ENCODE results near the gene CD72.
"Not testable (repeated sequence)": the region's sequence is repeated elsewhere in the genome, so short reads cannot be mapped to it uniquely, and the experiment has no call there.

The CD72 gene

GRCh38 chr9:35649431-35650340, 31.5 kb upstream of the CD72 start:
- no peak for DNase-seq

GRCh38 chr9:35646533-35647265, 28.5 kb upstream of the CD72 start:
- peak; percentile 90 for DNase-seq

- no peak for DNase-seq
Observed at GRCh38 chr9:35646153-35646532, 27.9 kb upstream of the CD72 start.

GRCh38 chr9:35645736-35646135, 27.5 kb upstream of the CD72 start:
- DNase-seq = not testable (repeated sequence)

GRCh38 chr9:35643046-35643445, 24.8 kb upstream of the CD72 start:
- no peak for DNase-seq

GRCh38 chr9:35641478-35641877, 23.3 kb upstream of the CD72 start:
- DNase-seq = not testable (repeated sequence)

GRCh38 chr9:35640431-35640830, 22.2 kb upstream of the CD72 start:
- not testable (repeated sequence) for DNase-seq

GRCh38 chr9:35639631-35640030, 21.4 kb upstream of the CD72 start:
- no peak for DNase-seq

- not testable (repeated sequence) for DNase-seq
Observed at GRCh38 chr9:35639225-35639624, 21.0 kb upstream of the CD72 start.

- DNase-seq = not testable (repeated sequence)
Observed at GRCh38 chr9:35638751-35639150, 20.5 kb upstream of the CD72 start.

GRCh38 chr9:35637427-35637955, 19.3 kb upstream of the CD72 start:
- DNase-seq = peak; percentile 65

- DNase-seq = not testable (repeated sequence)
Observed at GRCh38 chr9:35636877-35637246, 18.6 kb upstream of the CD72 start.

GRCh38 chr9:35636135-35636876, 18.1 kb upstream of the CD72 start:
- DNase-seq = no peak

GRCh38 chr9:35635730-35636129, 17.5 kb upstream of the CD72 start:
- no peak for DNase-seq

GRCh38 chr9:35629597-35629996, 11.4 kb upstream of the CD72 start:
- no peak for DNase-seq

- DNase-seq = no peak
Observed at GRCh38 chr9:35628389-35628991, 10.3 kb upstream of the CD72 start.

GRCh38 chr9:35627575-35627974, 9.4 kb upstream of the CD72 start:
- no peak for DNase-seq

GRCh38 chr9:35619800-35620158, 1.6 kb upstream of the CD72 start:
- DNase-seq = no peak

- no peak for DNase-seq
Observed at GRCh38 chr9:35618854-35619799, 914 bp upstream of the CD72 start.

GRCh38 chr9:35617548-35617947, 665 bp downstream of the CD72 start:
- DNase-seq = no peak

- DNase-seq = peak; percentile 60
Observed at GRCh38 chr9:35616681-35617459, 1.3 kb downstream of the CD72 start.
